PFSK-1 (cell line): ENCODE measurements around the gene GLB1L3.

Experiments used
- FOXP2 ChIP-seq: optimal IDR thresholded peaks from 2 replicates; pipeline ENCODE3; 2011; ENCODE audit warnings: borderline replicate concordance, control low read depth, inconsistent platforms; ENCODE audit not compliant: insufficient read depth; ENCODE audit errors: extremely low read length, extremely low read depth
- POLR2AphosphoS5 ChIP-seq: IDR thresholded peaks from 2 replicates; pipeline ENCODE4 v1.6.1; 2012; ENCODE audit warnings: low read depth, mild to moderate bottlenecking, control low read depth, low read length, moderate library complexity
- REST ChIP-seq, 2 experiments: IDR thresholded peaks; 2 replicates each; pipeline versions ENCODE4 v1.6.1 to v1.8.0; 2011 to 2012; ENCODE audit warnings: low read depth in 2 of 2, low read length in 2 of 2, control low read depth in 1 of 2, inconsistent platforms in 1 of 2, mild to moderate bottlenecking in 1 of 2, moderate library complexity in 1 of 2; ENCODE audit not compliant: insufficient read depth in 1 of 2
- SIN3A ChIP-seq: IDR thresholded peaks from 2 replicates; pipeline ENCODE4 v1.6.1; 2012; ENCODE audit warnings: mild to moderate bottlenecking, low read length, moderate library complexity, borderline replicate concordance; ENCODE audit not compliant: insufficient read depth
- TAF1 ChIP-seq: IDR thresholded peaks from 2 replicates; pipeline ENCODE4 v1.6.1; 2012; ENCODE audit warnings: low read length, control low read depth, borderline replicate concordance; ENCODE audit not compliant: insufficient read depth

The GLB1L3 gene

GRCh38 chr11:134278356-134278755 is 2.2 kb downstream of the GLB1L3 start:
- TF ChIP-seq FOXP2 (no peak), TAF1 (no peak), POLR2AphosphoS5 (no peak), REST (IDR thresholded peaks at IDR 0.05; ENCODE audit: insufficient read depth in 1 of 2, low read depth in 2 of 2, low read length in 2 of 2) (no peak), SIN3A (no peak)

GRCh38 chr11:134282121-134283045 is 6.2 kb downstream of the GLB1L3 start:
- no peak for TF ChIP-seq FOXP2
- TF ChIP-seq SIN3A: no peak
- no peak for TF ChIP-seq POLR2AphosphoS5
- no peak for TF ChIP-seq TAF1
- TF ChIP-seq REST (IDR thresholded peaks at IDR 0.05; ENCODE audit: insufficient read depth in 1 of 2, low read depth in 2 of 2, low read length in 2 of 2): no peak

- TF ChIP-seq SIN3A (no peak), TAF1 (no peak), FOXP2 (no peak), REST (IDR thresholded peaks at IDR 0.05; ENCODE audit: insufficient read depth in 1 of 2, low read depth in 2 of 2, low read length in 2 of 2) (no peak), POLR2AphosphoS5 (no peak)
Observed at GRCh38 chr11:134283461-134284230, 7.5 kb downstream of the GLB1L3 start.

GRCh38 chr11:134287561-134287960 is 11.4 kb downstream of the GLB1L3 start:
- no peak for TF ChIP-seq TAF1
- TF ChIP-seq REST (IDR thresholded peaks at IDR 0.05; ENCODE audit: insufficient read depth in 1 of 2, low read depth in 2 of 2, low read length in 2 of 2): no peak
